GM21381 (cell line): ENCODE results near the gene SHISA7.
A peak's percentile ranks its signal among the peaks of the same experiment; 100 is the strongest.

Experiments used
- ATAC-seq: cut with Tn5 transposase; IDR thresholded peaks from one replicate; pipeline ENCODE4 v1.9.1; 2021; ENCODE audit warnings: mild to moderate bottlenecking, moderate library complexity; ENCODE audit not compliant: unreplicated experiment

Gene SHISA7

DNA sequence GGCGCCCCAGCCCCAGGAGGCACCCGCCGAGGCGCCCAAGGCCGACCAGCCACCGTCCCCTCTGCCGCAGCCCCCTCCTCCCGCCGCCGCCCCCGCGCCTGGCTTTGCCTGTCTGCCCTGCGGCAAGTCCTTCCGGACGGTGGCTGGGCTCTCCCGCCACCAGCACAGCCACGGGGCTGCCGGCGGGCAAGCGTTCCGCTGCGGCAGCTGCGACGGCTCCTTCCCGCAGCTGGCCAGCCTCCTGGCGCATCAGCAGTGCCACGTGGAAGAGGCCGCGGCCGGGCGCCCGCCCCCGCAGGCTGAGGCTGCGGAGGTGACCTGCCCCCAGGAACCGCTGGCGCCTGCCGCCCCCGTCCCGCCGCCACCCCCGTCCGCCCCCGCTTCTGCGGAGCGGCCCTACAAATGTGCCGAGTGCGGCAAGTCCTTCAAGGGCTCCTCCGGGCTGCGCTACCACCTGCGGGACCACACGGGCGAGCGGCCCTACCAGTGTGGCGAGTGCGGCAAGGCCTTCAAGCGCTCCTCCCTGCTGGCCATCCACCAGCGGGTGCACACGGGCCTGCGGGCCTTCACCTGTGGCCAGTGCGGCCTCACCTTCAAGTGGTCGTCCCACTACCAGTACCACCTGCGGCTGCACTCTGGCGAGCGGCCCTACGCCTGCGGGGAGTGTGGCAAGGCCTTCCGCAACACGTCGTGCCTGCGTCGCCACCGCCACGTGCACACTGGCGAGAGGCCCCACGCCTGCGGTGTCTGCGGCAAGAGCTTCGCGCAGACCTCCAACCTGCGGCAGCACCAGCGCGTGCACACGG is 39.3 kb upstream of the SHISA7 start:
- ATAC-seq: no peak

DNA sequence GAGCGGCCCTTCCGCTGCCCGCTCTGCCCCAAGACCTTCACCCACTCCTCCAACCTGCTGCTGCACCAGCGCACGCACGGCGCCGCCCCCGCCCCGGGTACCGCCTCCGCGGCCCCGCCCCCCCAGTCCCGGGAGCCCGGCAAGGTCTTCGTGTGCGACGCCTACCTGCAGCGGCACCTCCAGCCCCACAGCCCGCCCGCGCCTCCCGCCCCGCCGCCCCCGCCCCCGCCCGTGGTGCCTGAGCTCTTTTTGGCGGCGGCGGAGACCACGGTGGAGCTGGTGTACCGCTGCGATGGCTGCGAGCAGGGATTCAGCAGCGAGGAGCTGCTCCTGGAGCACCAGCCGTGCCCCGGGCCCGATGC is 38.7 kb upstream of the SHISA7 start:
- ATAC-seq: no peak

DNA sequence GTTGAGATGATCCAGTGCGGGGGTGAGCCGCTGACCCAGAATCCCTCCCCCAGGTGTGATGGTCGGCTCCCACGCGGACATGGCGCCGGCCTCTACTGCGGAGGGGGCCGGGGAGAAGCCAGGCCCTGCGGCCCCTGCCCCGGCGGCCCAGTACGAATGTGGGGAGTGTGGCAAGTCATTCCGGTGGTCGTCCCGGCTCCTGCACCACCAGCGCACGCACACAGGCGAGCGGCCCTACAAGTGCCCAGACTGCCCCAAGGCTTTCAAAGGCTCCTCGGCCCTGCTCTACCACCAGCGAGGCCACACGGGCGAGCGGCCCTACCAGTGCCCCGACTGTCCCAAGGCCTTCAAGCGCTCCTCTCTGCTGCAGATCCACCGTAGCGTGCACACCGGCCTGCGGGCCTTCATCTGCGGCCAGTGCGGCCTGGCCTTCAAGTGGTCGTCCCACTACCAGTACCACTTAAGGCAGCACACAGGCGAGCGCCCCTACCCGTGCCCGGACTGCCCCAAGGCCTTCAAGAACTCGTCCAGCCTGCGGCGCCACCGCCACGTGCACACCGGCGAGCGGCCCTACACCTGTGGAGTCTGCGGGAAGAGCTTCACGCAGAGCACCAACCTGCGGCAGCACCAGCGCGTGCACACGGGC is 38.2 kb upstream of the SHISA7 start:
- ATAC-seq: no peak

DNA sequence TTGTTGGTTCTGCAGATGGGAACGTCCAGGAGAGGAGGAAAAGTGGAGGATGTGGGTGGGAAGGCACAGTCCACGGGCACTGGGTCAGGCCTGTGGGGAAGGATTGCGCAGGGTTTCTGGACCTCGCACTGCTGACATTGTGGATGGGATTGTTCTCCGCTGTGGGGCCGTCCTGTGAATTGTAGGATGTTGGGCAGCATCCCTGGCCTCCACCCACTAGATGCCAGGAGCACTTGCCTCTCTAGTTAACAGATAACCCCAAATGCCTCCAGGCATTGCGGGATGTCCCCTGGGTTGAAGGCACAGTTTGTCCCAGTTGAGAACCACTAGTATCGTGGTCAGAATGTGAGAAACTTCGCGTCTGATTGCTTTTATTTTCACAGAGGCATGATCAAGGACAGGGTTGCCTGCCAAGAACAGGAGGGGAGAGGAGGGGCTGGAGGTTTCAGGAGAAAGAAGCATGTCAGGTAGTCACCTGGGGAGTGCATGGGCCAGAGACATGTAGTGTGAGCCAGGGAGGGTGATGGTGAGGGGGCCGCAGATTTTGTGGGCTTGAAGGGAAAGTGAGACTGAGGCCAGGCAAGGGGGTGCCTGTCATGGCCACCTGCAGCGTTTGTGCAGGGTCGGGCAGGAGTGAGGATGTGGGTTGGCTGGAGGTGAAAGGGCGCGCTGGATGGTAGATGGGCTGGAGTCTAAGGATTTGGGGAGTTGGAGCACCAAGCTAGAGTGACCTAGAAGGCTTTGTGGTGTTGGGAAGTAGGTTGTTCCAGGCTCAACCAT is 36.5 kb upstream of the SHISA7 start:
- ATAC-seq: no peak

DNA sequence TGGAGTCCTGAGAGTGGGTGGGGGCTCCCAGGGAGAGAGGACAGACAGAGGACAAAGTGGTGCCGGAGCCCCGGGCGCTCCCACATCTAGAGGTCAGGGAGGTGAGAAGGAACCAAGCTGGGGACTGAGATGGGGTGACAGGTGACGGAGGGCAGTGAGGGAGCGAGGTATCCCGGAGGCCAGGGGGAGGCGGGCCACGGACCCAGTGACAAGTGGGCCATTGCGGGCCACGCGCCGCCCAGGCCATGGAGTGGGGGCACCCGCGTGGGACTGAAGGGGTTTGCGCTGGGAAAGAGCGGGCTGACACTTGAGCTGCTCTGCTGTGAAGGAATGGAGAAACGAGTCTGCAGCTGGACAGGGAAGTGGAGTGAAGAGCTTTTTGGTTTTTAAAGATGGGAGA is 35.9 kb upstream of the SHISA7 start:
- no peak for ATAC-seq

DNA sequence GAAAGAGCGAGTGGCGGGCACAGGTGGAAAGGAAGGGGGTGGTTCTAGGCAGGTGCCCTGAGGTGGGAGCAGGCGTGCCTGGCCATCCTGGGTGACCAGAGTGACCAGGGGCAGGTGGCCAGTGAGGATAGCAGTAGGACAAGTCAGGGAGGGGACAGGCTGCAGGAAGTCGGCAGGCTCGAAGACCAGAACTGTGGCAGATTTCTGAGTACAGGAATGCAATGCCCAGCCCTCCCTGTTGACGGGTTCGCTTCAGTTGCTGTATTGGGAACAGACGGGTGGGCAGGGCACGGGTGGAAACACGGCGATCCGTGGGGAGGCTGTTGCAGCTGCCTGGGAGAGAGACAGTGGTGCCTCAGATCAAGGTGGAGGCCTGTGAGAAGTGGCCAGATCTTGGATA is 35.3 kb upstream of the SHISA7 start:
- no peak for ATAC-seq

DNA sequence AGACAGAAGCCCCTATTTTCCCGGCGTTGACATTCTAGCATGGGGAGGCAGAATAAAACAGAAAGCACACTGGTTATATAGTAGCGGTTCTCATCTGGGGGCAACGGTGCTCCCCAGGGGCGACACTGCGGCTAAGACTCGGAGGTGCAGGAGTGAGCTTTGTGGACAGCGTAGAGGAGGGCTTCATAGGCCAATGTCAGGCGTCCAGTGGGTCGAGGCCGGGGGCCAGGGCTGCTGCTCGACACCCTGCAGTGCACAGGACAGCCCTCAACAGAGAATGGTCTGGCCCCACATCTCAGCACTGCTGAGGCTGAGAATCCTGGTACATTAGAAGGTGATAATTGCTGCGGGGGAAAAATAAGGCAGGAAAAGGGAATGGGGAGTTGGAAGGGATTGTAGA is 34.8 kb upstream of the SHISA7 start:
- ATAC-seq: no peak

DNA sequence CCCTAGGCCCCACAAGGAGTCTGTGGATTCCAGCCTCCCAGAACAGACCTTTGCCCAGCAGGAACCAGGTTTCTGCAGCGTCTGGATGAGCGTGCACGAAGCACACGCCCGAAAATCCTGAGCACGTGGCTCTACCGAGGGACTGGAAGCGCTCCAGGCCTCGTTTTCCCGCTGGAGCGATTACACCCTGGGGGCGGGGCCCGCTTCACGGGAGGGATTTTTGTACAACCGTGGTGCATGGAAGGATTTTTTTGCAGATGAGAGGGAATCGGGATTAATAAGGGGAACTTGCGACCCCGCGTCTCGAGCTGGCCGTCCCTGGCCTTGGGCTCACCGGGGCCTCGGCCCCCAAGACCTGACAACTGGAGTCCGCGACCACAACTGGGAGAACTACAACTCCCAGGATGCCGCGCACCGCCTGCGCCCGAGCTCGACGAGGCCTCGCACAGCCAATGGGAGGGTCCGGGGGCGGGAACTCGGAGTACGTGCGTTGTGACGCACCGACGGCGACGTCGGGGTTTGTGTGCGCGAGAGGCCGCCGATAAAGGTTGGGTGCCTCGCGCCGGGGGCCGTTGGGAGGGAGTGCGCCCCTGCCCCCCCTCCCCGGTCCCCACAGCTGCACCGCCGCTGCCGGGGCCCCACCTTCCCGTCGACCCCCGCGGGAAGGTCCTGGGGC is 33.1 kb upstream of the SHISA7 start, which contains the start of gene ZNF628:
Gene ZNF628, plus strand, starts transcription at position 518 of the 676 bp plus-strand sequence. CDS start 3,294 bp downstream, outside the sequence.
- peak; percentile 94 for ATAC-seq

DNA sequence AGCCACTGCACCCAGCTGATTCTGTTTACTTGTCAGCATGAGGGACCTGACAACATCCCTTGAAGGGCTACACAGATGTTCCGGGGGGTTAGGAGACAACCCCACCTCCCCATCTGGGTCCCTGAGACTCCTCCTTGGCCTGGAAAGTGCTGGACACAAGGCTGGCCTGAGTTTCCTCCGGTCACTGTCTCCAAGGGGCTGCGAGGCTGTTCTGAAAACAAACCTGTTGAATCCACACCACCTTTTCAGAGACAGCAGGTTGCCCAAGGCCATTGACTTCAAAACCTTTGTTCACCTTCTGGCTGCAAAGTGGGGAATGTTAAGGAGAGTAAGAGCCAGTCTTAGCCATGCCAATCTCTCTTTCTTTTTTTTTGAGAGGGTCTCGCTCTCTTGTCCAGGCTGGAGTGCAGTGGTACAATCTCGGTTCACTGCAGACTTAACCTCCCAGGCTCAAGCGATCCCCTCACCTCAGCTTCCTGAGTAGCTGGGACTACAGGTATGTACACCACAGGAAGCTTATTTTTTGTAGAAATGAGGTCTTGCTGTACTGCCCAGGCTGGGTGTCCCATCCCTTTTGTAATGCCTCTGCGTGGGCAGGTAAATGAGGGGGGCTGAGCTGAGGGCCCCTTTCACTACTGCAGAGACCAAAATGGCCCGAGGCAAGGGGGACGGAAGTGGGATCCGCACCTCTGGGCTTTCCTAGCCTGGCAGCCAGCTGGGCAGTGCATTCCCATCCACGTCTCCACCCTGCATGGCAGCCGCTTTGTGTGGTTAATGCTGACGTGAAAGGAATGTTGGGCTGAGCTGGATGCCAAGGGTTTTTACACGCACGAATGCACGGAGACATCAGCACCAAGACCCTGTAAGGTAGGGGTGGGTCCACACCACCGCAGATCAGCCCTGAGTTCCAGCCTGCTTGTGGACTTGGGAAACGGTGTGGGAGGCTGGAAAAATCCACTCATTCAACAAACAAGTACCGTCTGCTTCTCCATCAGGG is 31.5 kb upstream of the SHISA7 start:
- ATAC-seq: no peak

DNA sequence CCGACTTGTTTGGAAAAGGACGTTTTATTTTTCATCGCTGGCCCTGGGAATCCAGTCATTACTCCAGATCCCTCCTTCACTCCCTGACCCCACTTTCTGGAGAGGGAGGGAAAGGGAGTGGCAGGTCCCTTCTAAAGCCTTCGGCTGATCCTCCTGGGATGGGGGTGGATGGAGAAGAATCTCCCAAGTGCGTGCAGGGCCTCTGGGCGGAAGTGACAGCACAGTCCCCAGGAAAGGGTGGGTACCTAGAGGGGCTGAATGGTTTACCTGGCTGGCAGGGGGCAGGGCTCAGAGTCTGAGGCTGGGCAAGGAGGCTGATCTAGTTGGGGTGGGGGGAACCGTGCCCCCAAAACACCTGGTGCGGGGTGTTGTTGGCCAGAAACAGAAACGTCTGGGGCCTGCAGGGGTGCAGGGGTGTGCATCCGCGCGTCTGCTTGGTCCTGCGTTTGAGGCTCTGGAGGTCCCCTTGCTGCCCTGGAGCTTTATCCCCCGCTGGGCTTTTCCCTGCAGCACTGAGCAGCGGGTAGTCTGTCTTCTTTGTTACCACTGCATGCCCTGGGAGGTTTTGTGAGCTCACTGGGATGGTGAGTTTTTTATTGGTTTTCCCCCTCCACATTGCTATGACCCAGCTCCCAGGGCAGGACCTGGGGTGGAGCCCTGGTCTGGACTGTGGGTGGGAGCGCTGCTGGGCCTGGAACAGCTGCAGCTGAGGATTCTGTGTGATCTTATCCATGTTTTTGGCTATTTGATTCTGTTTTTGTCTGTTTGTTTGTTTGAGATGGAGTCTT is 30.3 kb upstream of the SHISA7 start:
- no peak for ATAC-seq

DNA sequence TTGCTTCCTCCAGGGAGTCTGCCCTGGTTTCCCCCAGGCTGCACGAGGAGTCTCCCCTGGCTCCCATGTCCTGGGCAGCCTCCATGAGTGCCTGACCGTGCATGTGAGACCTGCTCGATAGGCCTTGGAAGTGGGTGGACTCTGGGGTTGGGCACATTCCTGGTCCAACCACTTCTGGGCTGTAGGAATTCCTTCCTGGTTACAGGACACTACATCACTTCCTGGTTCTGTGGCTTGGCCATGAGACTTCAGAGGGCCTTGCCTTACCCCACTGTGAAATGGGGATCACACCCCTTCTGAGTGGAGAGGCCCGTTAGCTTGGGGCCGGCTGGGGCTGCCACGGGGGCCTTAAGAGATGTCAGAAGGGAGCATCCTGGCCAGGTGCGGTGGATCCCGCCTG is 29.4 kb upstream of the SHISA7 start:
- ATAC-seq: no peak

DNA sequence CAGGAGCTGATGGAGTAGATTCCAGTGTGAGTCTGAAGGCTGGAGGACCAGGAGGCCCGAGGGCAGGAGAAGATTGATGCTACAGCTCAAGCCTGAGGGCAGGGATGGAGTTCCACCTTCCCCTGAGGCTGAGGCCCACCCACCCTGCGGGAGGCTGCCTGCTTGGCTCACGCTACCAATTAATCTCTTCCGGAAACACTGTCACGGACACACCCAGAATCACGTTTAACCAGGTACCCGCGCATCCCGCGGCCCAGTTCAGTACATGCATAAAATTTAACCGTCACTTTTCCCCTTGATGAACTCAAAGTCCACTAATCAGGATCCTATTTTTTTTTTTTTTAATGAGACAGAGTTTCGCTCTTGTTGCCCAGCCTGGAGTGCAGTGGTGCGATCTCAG is 28.2 kb upstream of the SHISA7 start:
- ATAC-seq: no peak

DNA sequence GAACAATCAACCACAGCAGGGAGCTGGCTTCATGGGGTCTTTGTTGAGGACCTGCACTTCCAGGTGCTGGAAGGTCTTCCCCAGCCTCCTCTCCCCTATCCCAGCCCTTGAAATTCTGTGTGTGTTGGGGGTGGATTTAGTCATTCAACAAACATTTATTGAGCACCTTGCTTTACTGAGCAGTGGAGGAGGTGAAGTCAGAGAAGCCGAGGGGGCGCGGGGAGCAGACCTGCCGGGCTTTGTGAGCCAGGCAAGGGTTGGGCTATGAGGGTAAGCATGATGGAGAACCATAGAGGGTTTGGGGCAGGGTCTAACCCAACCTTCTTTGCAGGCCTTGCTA is 24.9 kb upstream of the SHISA7 start:
- no peak for ATAC-seq

DNA sequence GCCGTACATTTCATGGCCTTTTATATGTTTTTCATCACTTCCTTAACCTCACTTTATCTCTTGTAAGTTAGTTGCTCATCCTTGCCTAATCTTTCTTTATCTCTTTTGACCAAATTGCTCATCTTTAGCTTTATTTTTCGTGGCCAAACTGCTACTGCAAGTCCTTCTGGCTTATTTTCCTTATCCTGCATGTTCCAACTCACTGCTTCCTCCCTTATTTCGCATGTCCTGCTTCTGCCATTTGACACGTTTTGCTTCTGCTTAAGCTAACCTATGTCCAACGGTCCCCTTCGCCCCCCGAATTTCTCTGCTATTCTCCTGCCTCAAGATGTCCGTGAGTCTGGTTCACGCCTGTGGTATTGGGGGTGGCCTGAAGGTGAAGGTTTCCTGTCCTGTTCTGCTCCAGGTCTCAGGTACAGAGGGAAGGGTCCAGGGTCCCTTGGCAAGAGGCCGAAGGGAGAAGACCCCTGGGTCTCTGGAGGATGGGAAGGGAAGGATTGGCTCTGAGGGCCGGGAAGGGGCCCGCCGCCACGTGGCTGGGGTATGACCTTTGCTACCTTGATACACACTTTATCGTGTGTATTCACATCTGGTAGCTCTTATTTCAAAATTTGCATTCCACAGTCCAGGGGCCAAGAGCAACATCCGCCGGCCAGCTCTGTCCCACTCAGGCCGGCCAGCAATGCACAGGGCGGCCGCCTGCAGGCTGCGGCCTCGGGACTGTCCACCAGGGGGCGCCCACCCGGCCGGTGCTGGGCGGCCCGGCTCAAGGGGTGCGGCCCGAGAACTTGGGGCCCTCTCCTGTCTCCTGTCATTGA is 24.3 kb upstream of the SHISA7 start:
- ATAC-seq: no peak

DNA sequence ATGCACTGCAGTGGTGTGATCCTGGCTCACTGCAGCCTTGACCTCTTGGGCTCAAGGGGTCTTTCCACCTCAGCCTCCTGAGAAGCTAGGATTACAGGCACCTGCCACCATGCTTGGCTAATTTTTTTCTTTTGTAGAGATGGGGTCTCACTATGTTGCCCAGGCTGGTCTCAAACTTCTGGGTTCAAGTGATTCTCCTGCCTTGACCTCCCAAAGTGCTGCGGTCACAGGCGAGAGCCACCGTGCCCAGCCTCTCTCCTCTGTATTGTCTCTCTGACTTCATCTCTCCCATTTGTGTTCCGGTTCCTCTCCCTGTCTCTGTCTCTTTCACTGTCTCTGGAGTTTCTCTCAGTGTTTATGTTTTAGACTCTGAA is 23.1 kb upstream of the SHISA7 start:
- no peak for ATAC-seq

DNA sequence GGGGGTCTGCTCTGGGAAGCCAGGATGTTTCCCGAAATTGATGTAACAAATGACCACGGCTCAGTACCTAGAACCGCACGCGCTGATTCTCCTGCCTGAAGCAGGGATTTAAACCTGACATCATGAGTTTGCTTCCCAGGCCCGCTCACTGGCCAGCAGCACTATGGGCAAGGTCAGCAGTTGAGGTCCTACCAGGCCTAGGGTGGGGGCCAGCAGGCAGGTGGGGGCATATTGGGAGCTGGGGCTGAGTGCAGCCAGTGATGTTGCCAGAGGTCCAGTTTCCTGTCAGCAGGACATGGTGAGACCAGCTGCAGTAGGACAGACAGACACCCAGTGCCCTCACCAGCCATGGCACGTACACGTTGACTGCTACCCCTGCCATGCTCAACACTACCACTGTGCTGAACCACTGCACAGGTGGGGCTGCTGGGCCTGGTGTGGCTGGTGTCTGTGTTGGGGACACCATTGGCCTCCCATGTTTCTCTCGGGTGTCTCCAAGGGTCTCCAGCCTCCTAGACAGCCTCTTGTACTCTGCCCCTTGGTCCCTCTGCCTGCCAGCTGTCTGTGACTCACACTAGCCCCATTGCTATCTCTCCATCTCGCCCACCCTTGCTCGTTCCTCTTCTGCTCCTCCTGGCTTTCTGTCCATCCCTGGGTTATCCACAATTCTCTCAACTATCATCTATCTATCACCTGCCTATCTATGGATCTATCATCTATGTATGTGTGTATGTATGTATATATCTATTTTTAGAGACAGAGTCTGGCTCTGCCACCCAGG is 22.6 kb upstream of the SHISA7 start:
- no peak for ATAC-seq

DNA sequence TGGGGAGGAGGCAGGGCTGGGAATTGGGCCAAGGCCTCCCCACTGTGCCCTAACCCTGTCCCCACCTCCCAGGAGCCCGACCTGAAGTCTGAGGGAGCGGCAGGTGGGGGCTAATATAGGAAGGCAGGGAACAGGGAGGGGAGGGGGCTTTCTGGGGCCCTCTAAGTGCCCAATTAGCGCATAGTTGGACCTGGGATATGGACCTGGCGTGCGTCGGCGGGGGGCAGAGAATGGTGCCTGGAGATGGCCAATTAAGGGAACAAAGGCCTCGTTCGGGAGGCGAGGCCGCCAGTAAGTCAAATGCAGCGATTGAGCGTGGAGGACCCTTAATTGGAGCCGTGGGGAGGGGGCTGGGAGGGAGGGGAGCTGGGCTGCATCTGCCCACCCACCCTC is 21.6 kb upstream of the SHISA7 start, which contains the start of gene C19orf85:
Gene C19orf85, minus strand, starts transcription at position 90 of the 393 bp plus-strand sequence. CDS start 197 bp downstream, outside the sequence.
- no peak for ATAC-seq
